ENCODE results near the gene COL7A1.
A peak's percentile ranks its signal among the peaks of the same experiment; 100 is the strongest.

COL7A1 gene

DNA sequence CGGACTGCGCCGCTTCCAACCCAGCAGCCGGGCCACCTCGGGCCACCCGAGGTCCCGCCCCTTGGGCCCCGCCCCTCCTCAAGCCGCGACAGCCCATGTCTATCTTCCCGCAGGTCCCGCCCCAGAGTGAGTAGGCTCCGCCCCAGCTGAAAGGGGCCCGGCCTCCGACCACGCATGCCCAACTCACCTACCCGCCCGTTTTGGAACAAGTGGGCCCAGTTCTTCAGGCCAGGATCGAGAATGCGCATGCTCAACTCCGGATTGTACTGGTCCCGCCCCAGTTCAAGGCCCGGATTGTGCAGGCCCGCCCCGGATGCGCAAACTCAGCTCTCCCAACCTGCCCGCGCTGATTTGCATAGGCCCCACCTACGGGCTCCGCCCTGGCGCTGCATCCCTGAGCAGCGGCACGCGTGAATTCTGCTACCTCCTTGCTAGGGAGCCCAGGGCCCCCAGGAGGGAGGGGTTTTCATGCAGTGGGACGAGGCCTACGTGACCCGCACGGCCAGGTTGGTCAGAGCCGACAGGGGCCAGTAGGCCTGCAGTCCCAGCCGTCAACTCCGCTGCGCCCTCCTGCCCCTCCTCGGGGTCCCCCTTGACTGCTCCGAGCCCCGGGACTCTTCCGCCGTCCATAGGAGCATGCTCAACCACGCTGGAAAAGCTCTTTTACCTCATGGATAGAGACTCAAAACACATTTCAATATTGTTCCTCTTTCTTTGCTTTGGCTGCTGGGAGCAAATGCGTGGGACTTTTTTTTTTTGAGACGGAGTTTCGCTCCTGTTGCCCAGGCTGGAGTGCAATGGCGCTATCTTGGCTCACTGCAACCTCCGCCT lies 38.1 kb downstream of the COL7A1 start, which contains the start of gene PFKFB4:
Gene PFKFB4 (minus strand): TSS at position 8 of the 831 bp plus-strand sequence. CDS start 26 bp downstream, outside the sequence.
- Histone ChIP-seq H2BK5ac (ENCODE audit: low read depth, low read length, poor library complexity) (peak within 1 kb of the TSS; percentile 45), H2AFZ (ENCODE audit: insufficient read depth, low read length, poor library complexity) (peak within 1 kb of the TSS; percentile 53), H3K23ac (ENCODE audit: low read length) (no peak within 1 kb of the TSS), H3K4ac (ENCODE audit: low read depth, low read length) (peak within 1 kb of the TSS; percentile 73), H3K14ac (ENCODE audit: low read length) (peak within 1 kb of the TSS; percentile 69), H3K79me2 (ENCODE audit: control insufficient read depth, insufficient read depth, low read length, poor library complexity) (peaks cover 7% of the 10 kb centered on the region), H2BK12ac (ENCODE audit: low read length) (peak within 1 kb of the TSS; percentile 54), H3K27me3 (ENCODE audit: insufficient read depth, low read length) (no peaks in the 10 kb centered on the region), H3K27ac (ENCODE audit: low read depth, low read length) (peak within 1 kb of the TSS; percentile 47), H3K36me3 (ENCODE audit: control insufficient read depth in 1 of 2, insufficient read depth in 2 of 2, low read length in 2 of 2) (peaks cover 1% of the 10 kb centered on the region in 2 experiments), H3K4me2 (ENCODE audit: low read length) (peak within 1 kb of the TSS; percentile 79), H3K79me1 (ENCODE audit: low read length) (peaks cover 8% of the 10 kb centered on the region), H4K12ac (ENCODE audit: low read depth, low read length) (peak within 1 kb of the TSS; percentile 60), H4K91ac (ENCODE audit: low read depth, low read length) (peak within 1 kb of the TSS; percentile 36), H3K4me3 (ENCODE audit: low read depth, low read length) (peak within 1 kb of the TSS; percentile 89), H2BK120ac (ENCODE audit: insufficient read depth, low read length, poor library complexity) (peak within 1 kb of the TSS; percentile 44), H3K18ac (ENCODE audit: low read length) (peak within 1 kb of the TSS; percentile 53), H4K8ac (ENCODE audit: low read depth, low read length) (peak within 1 kb of the TSS; percentile 62), H3K4me1 (ENCODE audit: control insufficient read depth in 1 of 2, insufficient read depth in 2 of 2, low read length in 2 of 2) (peaks cover 23 to 25% of the 10 kb centered on the region in 2 experiments), H2AK5ac (ENCODE audit: low read length) (peak within 1 kb of the TSS; percentile 67), H3K9me3 (ENCODE audit: insufficient read depth, low read depth, low read length) (no peaks in the 10 kb centered on the region), H3K9ac (ENCODE audit: low read length) (peak within 1 kb of the TSS; percentile 71)
- DNase-seq = peak; percentile 99 to 100
- no CpG with 5 or more reads among the region's 53 CpGs for WGBS (ENCODE audit: extremely low coverage, insufficient coverage, insufficient read length)

DNA sequence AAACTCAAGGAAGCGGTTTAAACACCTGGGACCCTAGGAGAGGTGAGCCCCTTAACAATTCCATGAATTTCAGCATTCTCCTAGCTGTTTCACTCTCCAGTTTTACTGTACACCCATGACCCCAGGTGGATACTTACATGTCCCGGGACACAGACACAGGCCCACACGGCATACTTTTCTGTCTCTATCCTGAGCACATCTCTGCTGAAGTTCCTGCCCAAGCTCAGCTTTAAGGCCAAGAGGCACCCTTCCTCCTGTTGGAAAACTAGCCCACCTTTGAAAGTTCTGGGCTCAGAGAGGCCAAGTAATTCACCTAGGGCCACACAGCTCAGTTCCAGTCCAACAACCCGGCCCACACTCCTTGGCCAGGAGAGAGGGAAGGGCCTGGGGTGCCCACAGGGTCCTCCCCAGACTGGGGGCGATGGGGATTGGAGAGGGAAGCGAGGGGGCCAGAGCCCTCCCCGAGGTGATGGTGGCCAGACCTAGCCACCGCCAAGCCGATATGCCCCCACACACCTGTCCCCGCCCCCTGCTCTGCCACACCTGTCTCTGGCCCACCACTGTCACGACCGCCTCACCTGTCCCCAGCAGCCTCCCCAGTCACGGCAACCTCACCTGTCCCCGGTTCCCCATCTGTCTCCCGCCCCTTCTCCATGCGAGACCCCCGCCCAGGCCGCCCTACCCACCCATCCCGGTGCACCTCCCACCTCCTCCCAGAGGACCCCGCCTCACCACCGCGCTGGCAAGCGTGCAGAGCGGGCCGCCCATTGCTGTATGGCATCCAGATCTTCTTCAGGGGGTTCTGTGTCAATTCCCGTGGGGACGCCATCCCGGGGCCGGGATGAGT lies 39.0 kb downstream of the COL7A1 start:
- peak overlapping the region; percentile 79 for H3K4me2 ChIP-seq (ENCODE audit: low read length)
- peak overlapping the region; percentile 69 for H3K14ac ChIP-seq (ENCODE audit: low read length)
- H2BK5ac ChIP-seq (ENCODE audit: low read depth, low read length, poor library complexity) = peak overlapping the region; percentile 45
- H2AK5ac ChIP-seq (ENCODE audit: low read length) = peak overlapping the region; percentile 67
- H3K9me3 ChIP-seq (ENCODE audit: insufficient read depth, low read depth, low read length) = no peaks in the 10 kb centered on the region
- peak overlapping the region; percentile 53 for H3K18ac ChIP-seq (ENCODE audit: low read length)
- H3K4me1 ChIP-seq (ENCODE audit: control insufficient read depth in 1 of 2, insufficient read depth in 2 of 2, low read length in 2 of 2) = peaks cover 27% of the 10 kb centered on the region in 2 experiments
- peak in 1 of 2 donors; percentile 26 for DNase-seq
- no peak overlapping the region for H3K23ac ChIP-seq (ENCODE audit: low read length)
- H3K79me1 ChIP-seq (ENCODE audit: low read length) = peaks cover 9% of the 10 kb centered on the region
- peaks cover 9% of the 10 kb centered on the region for H3K79me2 ChIP-seq (ENCODE audit: control insufficient read depth, insufficient read depth, low read length, poor library complexity)
- H3K36me3 ChIP-seq (ENCODE audit: control insufficient read depth in 1 of 2, insufficient read depth in 2 of 2, low read length in 2 of 2) = peaks cover 0 to 3% of the 10 kb centered on the region in 2 experiments
- H3K27ac ChIP-seq (ENCODE audit: low read depth, low read length) = no peak overlapping the region
- peak overlapping the region; percentile 89 for H3K4me3 ChIP-seq (ENCODE audit: low read depth, low read length)
- no peaks in the 10 kb centered on the region for H3K27me3 ChIP-seq (ENCODE audit: insufficient read depth, low read length)
- no CpG with 5 or more reads among the region's 29 CpGs for WGBS (ENCODE audit: extremely low coverage, insufficient coverage, insufficient read length)
- peak overlapping the region; percentile 44 for H2BK120ac ChIP-seq (ENCODE audit: insufficient read depth, low read length, poor library complexity)
- peak overlapping the region; percentile 71 for H3K9ac ChIP-seq (ENCODE audit: low read length)
- peak overlapping the region; percentile 36 for H4K91ac ChIP-seq (ENCODE audit: low read depth, low read length)
- H4K12ac ChIP-seq (ENCODE audit: low read depth, low read length) = peak overlapping the region; percentile 60
- H4K8ac ChIP-seq (ENCODE audit: low read depth, low read length) = peak overlapping the region; percentile 62
- peak overlapping the region; percentile 32 for H2AFZ ChIP-seq (ENCODE audit: insufficient read depth, low read length, poor library complexity)
- peak overlapping the region; percentile 73 for H3K4ac ChIP-seq (ENCODE audit: low read depth, low read length)
- peak overlapping the region; percentile 54 for H2BK12ac ChIP-seq (ENCODE audit: low read length)

DNA sequence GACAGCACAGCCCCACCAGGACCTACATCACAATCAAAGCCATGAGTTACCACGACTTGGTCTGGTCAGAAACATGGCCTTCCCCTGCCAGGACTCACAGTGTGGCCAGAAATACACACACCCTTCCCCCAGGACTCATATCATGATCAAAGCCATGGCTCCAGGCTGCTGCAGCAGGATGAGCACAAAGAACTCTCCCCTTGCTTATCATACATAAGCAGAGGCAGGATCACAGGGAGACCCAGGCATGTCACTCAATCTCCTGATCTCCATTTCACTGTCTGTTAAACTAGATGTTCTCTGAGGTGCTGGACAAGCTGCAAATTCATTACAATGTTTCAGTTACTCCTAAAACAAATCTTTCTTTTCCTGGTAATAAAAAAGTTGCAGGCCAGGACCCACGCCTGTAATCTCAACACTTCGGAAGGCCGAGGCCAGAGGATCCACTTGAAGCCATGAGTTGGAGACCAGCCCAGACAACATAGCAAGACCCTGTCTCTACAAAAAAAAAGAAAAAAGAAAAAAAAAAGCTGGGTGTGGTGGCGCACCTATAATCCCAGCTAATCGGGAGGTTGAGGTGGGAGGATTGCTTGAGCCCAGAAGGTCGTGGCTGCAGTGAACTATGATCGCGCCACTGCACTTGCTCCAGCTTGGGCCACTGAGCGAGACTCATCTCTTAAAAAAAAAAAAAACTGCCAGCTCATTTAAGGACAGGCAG lies 39.7 kb downstream of the COL7A1 start:
- no peak overlapping the region for H2BK5ac ChIP-seq (ENCODE audit: low read depth, low read length, poor library complexity)
- H4K12ac ChIP-seq (ENCODE audit: low read depth, low read length) = no peak overlapping the region
- H3K27me3 ChIP-seq (ENCODE audit: insufficient read depth, low read length) = no peaks in the 10 kb centered on the region
- H3K4me3 ChIP-seq (ENCODE audit: low read depth, low read length) = no peak overlapping the region
- H4K91ac ChIP-seq (ENCODE audit: low read depth, low read length) = no peak overlapping the region
- H2AFZ ChIP-seq (ENCODE audit: insufficient read depth, low read length, poor library complexity) = no peak overlapping the region
- H3K4ac ChIP-seq (ENCODE audit: low read depth, low read length) = no peak overlapping the region
- DNase-seq = peak in 1 of 2 donors; percentile 16
- H3K14ac ChIP-seq (ENCODE audit: low read length) = no peak overlapping the region
- H3K23ac ChIP-seq (ENCODE audit: low read length) = no peak overlapping the region
- no peak overlapping the region for H3K18ac ChIP-seq (ENCODE audit: low read length)
- H3K79me1 ChIP-seq (ENCODE audit: low read length) = peaks cover 9% of the 10 kb centered on the region
- H2AK5ac ChIP-seq (ENCODE audit: low read length) = no peak overlapping the region
- no peak overlapping the region for H3K27ac ChIP-seq (ENCODE audit: low read depth, low read length)
- H2BK120ac ChIP-seq (ENCODE audit: insufficient read depth, low read length, poor library complexity) = no peak overlapping the region
- H3K9ac ChIP-seq (ENCODE audit: low read length) = no peak overlapping the region
- no peak overlapping the region for H4K8ac ChIP-seq (ENCODE audit: low read depth, low read length)
- no peak overlapping the region for H2BK12ac ChIP-seq (ENCODE audit: low read length)
- H3K4me2 ChIP-seq (ENCODE audit: low read length) = peak overlapping the region; percentile 79
- H3K9me3 ChIP-seq (ENCODE audit: insufficient read depth, low read depth, low read length) = no peaks in the 10 kb centered on the region
- peaks cover 21 to 22% of the 10 kb centered on the region in 2 experiments for H3K4me1 ChIP-seq (ENCODE audit: control insufficient read depth in 1 of 2, insufficient read depth in 2 of 2, low read length in 2 of 2)
- WGBS (ENCODE audit: extremely low coverage, insufficient coverage, insufficient read length) = no CpG with 5 or more reads among the region's 10 CpGs
- peaks cover 9% of the 10 kb centered on the region for H3K79me2 ChIP-seq (ENCODE audit: control insufficient read depth, insufficient read depth, low read length, poor library complexity)
- H3K36me3 ChIP-seq (ENCODE audit: control insufficient read depth in 1 of 2, insufficient read depth in 2 of 2, low read length in 2 of 2) = peaks cover 0 to 4% of the 10 kb centered on the region in 2 experiments
